GM18502 (cell line): Measurements from ENCODE around the gene IPPK.

Source experiments
- ATAC-seq: cut with Tn5 transposase; IDR thresholded peaks from one replicate; pipeline ENCODE4 v1.9.1; 2021; ENCODE audit warnings: mild to moderate bottlenecking; ENCODE audit not compliant: unreplicated experiment, poor library complexity

The IPPK gene

DNA sequence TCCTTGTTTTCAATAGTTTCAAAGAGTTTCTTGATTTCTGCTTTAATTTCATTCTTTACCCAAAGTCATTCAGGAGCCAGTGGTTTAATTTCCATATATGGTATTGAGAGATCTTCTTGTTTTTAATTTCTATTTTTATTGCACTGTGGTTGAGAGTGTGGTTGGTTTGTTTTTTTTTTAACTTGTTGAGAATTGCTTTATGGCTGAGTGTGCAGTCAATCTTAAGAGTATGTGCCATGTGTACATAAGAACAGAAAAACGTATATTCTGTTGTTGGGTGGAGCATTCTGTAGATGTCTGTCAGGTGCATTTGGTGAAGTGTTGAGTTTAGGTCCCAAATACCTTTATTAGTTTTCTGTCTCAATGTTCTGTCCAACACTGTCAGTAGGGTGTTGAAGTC, 26.7 kb upstream of the IPPK start:
- no peak for ATAC-seq

DNA sequence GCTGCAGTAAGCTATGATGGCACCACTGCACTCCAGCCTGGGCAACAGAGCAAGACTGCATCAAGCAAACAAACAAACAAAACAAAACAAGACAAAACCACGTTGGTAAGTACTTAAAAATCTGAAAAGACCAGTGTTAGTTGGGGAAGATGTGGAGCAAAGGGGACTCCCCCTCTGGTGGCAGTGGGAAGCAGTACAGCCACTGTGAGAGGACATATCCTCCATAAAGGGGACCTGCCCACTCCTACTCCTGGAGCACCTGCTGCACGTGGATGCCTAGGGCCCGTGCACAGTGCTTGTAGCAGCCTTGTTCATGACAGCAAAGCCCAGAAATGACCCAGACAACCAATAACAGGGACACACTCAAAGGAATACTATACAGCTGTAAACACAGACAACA, 17.0 kb upstream of the IPPK start:
- no peak for ATAC-seq

DNA sequence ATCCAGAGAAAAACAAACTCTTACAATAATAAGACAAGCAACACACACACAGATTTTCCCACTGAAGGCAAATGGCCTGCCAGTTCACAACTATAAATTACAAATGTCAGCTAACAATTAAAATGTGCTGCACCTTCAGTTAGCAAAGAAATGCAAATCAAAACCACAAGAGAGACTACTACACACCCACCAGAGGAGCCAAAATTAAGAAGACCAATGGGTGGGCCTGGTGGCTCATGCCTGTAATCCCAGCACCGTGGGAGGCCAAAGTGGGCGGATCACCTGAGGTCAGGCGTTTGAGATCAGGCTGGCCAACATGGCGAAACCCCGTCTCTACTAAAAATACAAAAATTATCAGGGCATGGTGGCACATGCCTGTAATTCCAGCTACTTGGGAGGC, 15.1 kb upstream of the IPPK start:
- no peak for ATAC-seq

DNA sequence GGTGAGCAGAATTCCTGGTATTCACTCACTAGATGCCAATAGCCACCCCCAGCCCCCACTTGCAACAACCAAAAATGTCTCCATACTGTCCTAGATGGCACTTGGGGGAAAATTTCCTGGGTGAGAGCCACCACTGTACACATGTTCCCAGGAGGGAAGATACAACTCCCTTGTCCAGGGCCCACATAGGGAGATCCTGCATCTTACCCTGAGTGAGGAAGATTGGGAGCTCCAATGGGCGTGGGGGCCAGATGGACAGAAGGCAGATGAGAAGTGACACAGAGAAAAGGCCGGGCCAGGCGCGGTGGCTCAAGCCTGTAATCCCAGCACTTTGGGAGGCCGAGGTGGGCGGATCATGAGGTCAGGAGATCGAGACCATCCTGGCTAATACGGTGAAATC, 12.3 kb upstream of the IPPK start:
- ATAC-seq: no peak

DNA sequence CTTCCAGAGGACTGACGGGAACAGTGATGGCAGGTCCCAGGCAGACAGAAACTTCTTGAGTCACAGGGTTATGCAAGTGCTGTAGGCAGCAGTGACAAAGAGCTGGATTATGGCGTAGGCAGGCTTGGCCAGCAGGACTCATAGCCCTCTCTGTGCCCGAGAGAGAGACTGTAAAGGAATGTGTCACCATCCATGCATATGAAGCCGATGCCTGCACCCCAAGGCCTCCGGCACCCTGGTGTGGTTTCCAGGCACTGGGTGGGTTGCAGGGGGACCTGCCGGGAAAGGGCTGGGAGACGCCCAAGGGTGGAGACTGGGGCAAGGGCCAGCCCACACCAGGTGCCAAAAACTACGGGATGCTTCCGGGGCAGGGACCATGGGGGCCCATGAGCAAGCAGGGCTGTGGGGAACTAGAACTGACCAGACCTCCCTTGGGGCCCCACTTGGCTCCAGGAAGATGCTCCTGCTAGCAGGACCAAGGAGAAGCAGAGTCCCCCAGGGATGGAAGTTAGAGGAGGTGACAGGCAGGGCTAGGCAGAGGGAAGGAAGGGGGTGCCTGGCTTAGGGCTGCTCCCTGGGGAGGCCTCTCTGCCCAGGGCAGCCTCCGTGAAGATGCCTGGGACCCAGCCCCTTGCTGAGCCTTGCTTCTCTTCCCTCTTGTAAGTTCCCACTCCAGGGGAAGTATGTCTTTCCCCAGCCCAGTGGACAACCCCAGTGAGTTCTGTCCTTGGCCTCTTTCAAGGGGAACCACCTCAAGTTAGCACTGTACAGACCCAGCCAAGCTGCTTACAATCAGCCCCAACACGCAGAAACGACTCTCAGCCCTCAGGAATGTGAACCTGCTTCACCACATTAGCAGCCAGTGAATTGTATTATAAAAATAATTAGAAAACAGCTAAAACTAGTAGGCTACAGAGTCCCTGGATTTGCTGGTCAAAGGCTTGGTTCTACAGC, 10.5 kb upstream of the IPPK start:
- ATAC-seq: no peak

DNA sequence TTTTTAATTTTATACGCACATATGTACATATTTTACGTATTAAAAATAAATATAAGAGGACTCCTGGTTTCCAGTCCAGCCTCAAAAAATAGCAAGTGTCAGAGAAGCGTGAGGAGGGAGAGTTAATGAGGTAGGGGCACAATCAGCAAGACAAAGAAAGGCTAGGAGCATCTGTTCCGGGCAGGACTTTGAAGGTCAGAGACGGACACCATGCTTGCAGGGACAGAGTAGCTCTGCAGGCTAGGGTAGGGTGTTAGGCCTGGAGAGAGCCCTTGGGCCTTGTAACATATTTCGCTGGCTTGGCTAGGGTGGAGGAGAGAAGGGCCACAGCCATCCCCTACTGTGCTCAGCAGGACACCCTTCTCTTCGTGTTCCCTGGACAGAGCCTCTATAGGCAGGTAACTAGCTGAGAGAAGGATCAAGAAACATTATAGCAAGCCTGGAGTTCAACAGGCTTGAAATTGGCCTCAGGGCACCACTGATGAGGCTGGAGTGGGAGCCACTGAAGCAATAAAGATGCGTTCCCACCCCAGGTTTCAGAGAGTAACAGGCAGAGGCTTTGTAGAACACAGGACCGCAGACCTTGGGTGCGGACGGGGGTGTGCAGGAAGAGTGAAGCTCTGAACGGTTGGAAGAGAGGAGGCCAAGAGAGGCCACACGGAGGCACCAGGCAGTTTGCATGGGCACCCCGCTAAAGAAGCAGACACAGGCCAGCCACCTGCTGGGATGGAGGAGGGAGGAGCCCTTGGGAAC, 9.7 kb upstream of the IPPK start:
- ATAC-seq: no peak

DNA sequence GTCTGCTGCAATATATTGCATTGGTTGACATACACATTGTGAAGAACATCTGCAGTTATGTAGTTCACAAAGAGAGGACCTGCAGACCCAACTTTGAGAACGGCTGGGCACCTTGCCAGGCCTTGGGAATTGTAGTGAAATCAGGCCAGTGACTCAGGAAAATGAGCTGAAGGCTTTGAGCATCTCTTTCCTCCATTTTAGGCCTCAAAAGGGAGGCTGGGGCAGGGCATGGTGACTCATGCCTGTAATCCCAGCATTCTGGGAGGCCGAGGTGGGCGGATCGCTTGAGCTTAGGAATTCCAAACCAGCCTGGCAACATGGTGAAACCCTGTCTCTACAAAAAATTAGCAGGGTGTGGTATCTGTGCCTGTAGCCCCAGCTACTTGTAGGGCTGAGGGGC, 1.4 kb upstream of the IPPK start:
- no peak for ATAC-seq

DNA sequence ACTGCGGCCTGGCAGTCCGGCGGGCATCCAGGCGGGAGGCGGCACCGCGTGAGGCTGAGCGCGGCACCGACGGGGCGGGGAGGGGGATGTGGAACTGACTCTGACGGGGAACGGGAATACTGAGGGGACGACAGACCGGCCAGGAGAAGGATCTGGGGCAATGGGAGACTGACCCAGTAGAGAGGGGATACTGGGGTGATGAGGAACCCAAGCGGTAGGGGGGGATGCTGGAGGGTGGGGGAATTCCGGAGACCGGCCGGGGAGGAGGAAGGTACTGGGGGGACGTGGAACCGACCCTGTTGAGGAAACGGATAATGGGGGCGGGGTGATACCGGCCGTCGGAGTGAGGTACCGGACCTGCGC, 423 bp downstream of the IPPK start:
- ATAC-seq: no peak

DNA sequence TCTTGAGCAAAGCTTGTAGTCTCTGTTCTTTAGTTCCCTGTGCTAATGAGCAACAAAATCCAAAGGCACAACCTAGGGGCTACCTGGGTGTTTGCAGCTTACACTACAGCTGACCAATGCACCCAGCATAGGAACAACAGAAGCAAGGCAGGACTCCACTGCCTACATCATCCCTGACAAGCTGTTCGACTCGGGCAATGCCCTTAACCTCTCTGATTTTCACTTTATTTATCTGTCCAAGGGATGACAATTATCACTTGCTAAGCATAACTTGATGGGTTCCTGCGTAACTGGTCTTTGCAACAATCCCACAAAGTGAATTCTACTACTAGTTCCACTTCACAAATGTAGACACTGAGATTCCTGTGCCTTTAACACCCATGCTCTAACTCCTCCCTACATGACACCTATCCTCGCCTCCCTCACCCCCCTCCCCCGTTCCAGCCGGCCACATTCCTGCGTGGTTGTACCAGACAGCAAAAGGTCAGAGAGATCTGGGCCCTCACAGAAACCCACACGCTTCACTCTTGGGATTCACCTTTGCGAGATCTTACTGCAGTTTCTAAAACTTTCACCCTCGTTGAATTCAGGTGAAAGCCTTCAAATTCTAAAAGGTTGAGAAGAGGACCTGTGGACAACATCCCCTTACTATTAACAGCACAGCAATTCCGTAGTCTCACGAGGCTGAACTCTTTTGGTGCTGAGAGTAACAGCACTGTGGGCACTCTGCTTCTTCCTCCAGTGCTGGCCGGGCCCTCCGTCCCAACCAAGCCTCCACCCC, 995 bp downstream of the IPPK start:
- ATAC-seq: peak; percentile 8

DNA sequence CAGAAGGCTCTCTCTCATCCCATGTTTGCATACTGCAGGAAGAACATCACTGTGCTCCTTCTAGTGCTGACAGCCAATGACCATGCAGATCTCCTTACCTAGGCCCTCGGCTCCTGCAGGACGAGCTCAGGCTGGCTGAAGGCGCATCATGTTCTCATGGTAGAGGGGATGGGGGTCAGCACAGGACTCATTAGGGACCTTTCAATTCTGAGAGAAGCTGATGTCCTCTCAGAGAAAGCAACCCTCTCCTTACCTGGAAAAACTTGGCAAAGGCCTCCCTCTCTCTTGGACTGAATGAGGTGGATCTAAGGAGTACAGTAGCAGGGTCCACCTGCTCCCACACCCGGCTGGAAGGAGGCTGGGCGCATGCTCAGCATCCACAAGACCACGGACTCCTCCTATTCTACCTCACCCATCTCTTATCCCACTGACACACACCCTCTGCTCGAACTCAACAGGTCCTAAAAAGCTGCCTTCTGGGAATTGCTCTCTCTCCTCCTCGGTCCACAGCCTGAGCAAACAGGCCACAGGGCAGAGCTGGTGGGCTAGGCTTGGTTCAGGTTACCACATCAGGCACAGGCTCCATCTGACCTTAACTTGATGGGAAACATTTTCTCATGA, 2.9 kb downstream of the IPPK start:
- no peak for ATAC-seq

DNA sequence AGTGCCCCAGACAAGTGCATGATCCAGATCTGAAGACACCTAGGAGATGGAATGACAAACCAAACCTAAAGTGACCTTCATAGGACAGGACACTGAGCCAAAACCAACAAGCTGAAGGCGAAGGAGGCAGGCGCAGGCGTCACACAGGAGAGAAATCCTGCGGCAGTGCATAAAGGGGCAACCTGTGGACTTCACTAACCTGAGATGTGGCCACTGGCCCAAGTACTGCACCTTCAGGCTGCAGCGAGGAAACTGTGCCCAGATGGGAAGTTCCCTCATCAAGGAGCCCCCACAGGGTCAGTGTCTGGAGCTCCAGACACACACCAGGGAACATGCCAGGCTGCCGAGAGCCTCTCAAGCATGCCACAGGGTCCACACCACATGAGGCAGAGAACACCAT, 3.7 kb downstream of the IPPK start:
- no peak for ATAC-seq

DNA sequence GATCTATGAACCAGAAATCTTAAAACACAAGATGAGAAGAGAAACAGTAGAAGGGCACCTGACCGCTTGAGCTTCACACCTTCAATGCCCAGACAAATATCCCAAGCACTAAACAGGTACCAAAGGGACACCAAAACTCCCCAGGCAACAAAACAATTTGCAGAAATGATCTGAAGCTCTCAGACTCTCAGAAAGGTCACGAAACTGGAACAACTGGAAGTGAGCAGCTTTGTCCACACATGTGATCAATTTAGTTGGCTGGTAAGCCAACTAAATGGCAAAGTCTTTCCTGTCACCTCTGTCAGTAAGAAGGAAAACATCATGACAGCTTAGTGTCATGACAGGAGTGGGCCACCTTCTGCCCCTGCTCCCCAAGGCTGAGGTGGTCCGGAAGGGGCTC, 4.1 kb downstream of the IPPK start:
- no peak for ATAC-seq

DNA sequence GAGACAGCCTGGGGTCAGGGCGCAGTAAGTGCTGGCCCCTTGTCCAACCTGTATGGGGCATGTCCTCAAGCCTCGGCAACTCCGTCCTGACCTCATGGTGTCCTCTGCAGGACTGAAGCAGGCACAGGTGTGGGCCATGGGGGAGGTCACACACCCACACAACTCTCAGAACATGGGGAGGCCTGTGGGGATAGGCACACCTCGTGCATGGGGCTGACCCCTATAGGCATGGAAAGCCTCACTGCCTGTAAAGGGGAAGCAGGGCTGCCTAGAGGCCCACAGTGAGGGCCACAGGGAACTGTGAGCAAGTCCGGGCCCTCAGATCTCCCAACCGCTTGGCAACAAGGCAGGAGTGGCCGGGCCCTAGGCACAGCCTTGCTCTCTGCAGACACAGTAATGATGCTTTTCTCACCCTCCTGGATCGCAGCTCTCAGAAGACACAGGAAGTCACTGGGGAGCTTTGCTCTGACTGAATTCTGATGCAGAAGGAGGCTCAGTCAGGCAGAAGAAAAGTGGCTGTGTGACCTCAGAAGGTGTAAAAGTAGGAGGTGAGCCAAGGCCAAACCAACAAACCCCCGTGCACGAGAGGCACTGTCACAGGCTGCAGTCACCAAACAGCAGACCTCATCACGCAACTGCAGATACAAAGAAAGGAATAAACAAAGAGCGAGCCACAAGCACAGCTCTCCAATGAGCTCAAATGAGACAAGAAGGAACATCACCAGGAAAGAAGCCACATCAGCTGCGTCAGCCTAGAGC, 5.4 kb downstream of the IPPK start:
- no peak for ATAC-seq

DNA sequence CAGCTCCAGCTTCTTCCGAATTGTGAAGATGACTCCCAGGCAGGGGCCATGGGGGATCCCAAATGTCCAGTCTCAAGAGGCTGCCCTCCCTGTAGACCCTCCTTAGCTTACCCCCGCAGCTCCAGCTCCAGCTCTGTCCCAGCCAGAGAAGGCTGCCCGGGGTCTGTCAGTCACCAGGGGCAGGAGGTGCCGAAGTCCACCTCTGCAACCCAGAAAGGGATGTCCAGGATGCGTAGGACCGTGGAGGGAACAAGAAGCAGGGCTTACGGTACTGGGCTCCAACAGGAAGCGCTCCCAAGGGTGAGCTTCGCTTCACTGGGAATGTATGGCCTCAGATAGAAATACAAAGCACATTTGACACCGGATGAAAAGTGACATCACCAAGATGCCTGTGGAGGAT, 6.0 kb downstream of the IPPK start:
- ATAC-seq: no peak

DNA sequence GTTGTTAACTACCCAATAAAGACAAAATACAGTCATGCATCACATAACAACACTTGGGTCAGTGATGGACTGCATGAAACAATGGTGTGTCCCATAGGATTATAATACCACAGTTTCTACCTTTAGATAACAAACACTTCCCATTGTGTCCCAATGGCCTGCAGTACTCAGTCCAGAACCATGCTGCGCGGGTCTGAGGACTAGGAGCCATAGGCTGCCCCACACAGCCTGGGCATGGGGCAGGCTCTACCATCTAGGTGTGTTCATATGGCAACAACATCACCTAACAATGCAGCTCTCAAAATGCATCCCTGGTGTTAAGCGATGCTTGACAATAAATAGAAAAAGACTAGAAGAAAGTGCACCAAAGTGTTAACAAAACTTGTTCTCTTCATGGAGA, 6.8 kb downstream of the IPPK start:
- ATAC-seq: no peak

DNA sequence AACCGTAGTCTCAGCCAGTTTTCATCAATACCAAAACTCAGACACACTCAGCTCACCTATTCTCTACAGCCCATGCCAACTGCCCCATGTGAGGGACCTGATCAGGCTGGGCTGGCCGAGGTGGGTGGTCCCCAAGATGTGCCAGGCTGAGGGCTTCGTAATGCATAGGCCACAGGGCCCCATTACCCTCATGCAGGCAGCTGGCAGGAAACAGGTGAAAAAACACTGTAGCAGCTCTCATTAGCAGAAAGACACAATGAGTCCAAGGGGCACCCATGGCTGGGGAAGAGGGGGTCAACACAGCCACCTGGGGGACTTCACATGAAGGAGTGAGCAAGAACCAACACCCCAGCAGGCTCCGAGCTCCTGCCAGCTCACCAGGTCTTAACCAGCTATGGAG, 8.2 kb downstream of the IPPK start:
- ATAC-seq: no peak

DNA sequence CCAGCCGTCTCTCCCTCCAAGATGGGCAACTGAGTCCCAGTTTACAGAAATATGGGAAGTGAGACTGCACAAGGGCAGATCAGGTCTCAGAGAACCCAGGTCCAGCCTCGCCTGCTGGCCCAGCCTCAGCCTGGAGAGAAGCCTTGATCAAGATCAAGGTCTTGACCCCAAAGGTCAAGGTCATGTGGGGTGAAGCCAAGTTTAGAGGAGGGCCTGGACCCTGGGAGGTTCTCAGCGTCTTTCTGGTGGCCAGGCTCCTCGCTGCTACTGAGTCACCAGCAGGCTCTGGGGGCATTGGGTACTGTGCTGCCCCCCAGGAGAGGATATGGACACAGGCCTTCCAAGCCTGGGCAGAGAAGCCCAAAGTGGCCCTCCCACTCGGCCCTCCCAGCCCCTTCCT, 8.8 kb downstream of the IPPK start:
- ATAC-seq: no peak

DNA sequence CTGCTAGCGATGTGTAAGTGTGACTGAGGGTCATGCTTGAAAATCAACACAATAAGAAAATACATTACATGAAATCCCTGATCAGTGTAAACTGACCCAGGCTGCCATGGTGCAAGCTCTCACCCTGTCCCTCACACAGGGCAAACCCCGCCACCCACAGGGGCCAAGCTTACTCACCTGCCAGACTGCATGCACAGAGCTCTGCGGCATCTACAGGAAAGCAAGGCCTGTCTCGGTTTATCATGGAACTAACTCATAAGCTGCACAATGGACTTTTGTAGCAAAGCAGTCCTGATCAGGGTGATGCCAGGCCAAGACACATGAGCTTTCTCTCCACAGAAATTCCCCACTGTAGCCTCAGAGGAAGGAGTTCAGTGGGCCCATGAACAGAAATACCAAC, 9.7 kb downstream of the IPPK start:
- no peak for ATAC-seq

DNA sequence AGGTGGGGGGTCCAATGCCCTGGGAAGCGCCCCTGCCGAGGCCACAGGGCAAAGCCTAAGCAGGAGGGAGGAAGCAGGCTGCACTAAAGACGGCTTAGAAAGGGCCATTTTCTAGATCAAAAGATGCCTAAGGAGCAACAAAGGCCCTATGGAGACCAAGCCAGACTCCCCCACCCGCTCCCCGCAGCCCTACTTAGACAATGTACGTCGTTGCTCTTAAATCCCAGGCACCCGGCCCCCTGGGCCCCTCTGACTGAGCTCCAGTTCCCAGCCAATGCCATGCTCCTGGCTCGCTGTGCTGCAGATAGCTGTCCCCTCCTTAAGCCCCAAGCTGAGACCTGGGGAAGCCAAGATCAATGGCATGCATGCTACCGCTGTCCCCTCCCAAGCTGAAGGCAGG, 10.3 kb downstream of the IPPK start:
- no peak for ATAC-seq

DNA sequence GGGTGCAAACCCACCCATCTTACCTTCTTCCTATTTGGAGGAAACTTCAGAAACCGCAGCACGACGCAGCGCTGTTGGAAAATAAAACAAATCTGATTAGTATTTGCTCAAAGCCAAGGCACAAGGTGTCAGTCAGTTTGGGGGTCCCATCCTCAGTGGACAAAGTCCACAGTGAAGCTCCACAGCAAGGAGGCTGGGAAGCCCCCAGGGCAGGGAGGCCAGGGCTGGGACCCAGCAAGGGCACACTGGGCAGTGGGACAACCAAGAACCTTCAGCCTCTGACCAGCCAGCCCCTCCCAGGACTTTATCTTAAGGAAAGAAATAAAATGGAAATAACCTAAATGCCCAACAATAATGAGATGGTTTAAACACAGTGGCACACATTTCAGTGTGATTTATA, 11.3 kb downstream of the IPPK start:
- ATAC-seq: no peak
